Mesendoderm (in vitro differentiated cells): ENCODE data around the gene RDH13.
"Not testable (repeated sequence)": the region's sequence is repeated elsewhere in the genome, so short reads cannot be mapped to it uniquely, and the experiment has no call there.

ENCODE experiments used
- DNase-seq: peaks from one replicate; pipeline ENCODE4 v3.0.0; 2013
- H2AK5ac ChIP-seq: 2 replicates; pipeline ENCODE4 v1.6.1; 2013; ENCODE audit warnings: low read length, inconsistent platforms
- H2BK120ac ChIP-seq: 2 replicates; pipeline ENCODE4 v1.6.1; 2013; ENCODE audit warnings: low read depth, mild to moderate bottlenecking, low read length, moderate library complexity, mixed read lengths
- H2BK15ac ChIP-seq: replicated peaks from 2 replicates; pipeline ENCODE4 v1.6.1; 2013; ENCODE audit warnings: low read depth, mild to moderate bottlenecking, moderate library complexity
- H2BK5ac ChIP-seq: 2 replicates; pipeline ENCODE4 v1.6.1; 2013; ENCODE audit warnings: low read length, inconsistent platforms
- H3K18ac ChIP-seq: 2 replicates; pipeline ENCODE4 v1.6.1; 2013; ENCODE audit warnings: mild to moderate bottlenecking, low read length, mixed read lengths
- H3K23ac ChIP-seq: one replicate; pipeline ENCODE4 v1.6.1; 2013; ENCODE audit warnings: low read length
- H3K27ac ChIP-seq: 2 replicates; pipeline ENCODE4 v1.5.1; 2013; ENCODE audit warnings: low read depth, mild to moderate bottlenecking, inconsistent platforms, low read length, moderate library complexity
- H3K27me3 ChIP-seq: 2 replicates; pipeline ENCODE4 v1.6.1; 2013; ENCODE audit warnings: low read length, control low read depth, mild to moderate bottlenecking, inconsistent platforms; ENCODE audit not compliant: insufficient read depth, poor library complexity
- H3K36me3 ChIP-seq: 2 replicates; pipeline ENCODE4 v1.6.1; 2013; ENCODE audit warnings: low read length, inconsistent platforms; ENCODE audit not compliant: control insufficient read depth, insufficient read depth
- H3K4ac ChIP-seq: one replicate; pipeline ENCODE4 v1.6.1; 2013; ENCODE audit warnings: low read depth, mild to moderate bottlenecking, low read length, moderate library complexity
- H3K4me1 ChIP-seq: 2 replicates; pipeline ENCODE4 v1.6.1; 2013; ENCODE audit warnings: low read depth, low read length, inconsistent platforms; ENCODE audit not compliant: control insufficient read depth
- H3K4me2 ChIP-seq: 2 replicates; pipeline ENCODE4 v1.6.1; 2013; ENCODE audit warnings: low read length
- H3K4me3 ChIP-seq: 2 replicates; pipeline ENCODE4 v1.5.1; 2013; ENCODE audit warnings: mild to moderate bottlenecking, low read length
- H3K56ac ChIP-seq: one replicate; pipeline ENCODE4 v1.6.1; 2013; ENCODE audit warnings: low read length
- H3K79me1 ChIP-seq: 2 replicates; pipeline ENCODE4 v1.6.1; 2013; ENCODE audit warnings: low read length, inconsistent platforms
- H3K79me2 ChIP-seq: 2 replicates; pipeline ENCODE4 v1.6.1; 2013; ENCODE audit warnings: mild to moderate bottlenecking, low read length; ENCODE audit not compliant: control insufficient read depth, insufficient read depth
- H3K9ac ChIP-seq: 2 replicates; pipeline ENCODE4 v1.6.1; 2013; ENCODE audit warnings: low read length, inconsistent platforms
- H4K5ac ChIP-seq: one replicate; pipeline ENCODE4 v1.6.1; 2013; ENCODE audit warnings: low read length
- H4K8ac ChIP-seq: one replicate; pipeline ENCODE4 v1.6.1; 2013; ENCODE audit warnings: low read depth, mild to moderate bottlenecking, control low read depth, low read length, moderate library complexity
- WGBS: extraction: QIAGEN DNeasy Blood & Tissue Kit; methylation state at CpG from one replicate; pipeline ENCODE4 v1.1.7; 2013; ENCODE audit warnings: low lambda C conversion rate, missing lambda C conversion rate; ENCODE audit not compliant: insufficient coverage; ENCODE audit errors: extremely low coverage; 5-methylcytosine and 5-hydroxymethylcytosine counted together

Gene RDH13

GRCh38 chr19:55027472-55028337 lies 35.2 kb downstream of the RDH13 start:
- Histone ChIP-seq H2BK15ac (no peak overlapping the region), H4K8ac (no peak overlapping the region), H3K4me1 (no peaks in the 10 kb centered on the region), H3K56ac (peak overlapping the region; percentile 31), H3K18ac (no peak overlapping the region), H3K36me3 (no peaks in the 10 kb centered on the region), H2BK5ac (no peak overlapping the region), H3K9ac (no peak overlapping the region), H3K27me3 (no peaks in the 10 kb centered on the region), H4K5ac (no peak overlapping the region), H3K4me3 (no peak overlapping the region), H2BK120ac (no peak overlapping the region), H2AK5ac (no peak overlapping the region), H3K4ac (no peak overlapping the region), H3K79me1 (no peaks in the 10 kb centered on the region), H3K27ac (no peak overlapping the region), H3K4me2 (no peak overlapping the region), H3K23ac (no peak overlapping the region), H3K79me2 (peaks cover 2% of the 10 kb centered on the region)
- DNase-seq, result no peak
- no CpG with 5 or more reads among the region's 21 CpGs for whole genome bisulfite sequencing

- not testable (repeated sequence) for H3K4ac ChIP-seq, H3K36me3 ChIP-seq, H3K79me2 ChIP-seq, H2BK5ac ChIP-seq, H3K4me2 ChIP-seq, H3K4me1 ChIP-seq, H3K4me3 ChIP-seq, H3K9ac ChIP-seq, H2AK5ac ChIP-seq, H4K5ac ChIP-seq, H3K23ac ChIP-seq, H3K56ac ChIP-seq, H3K27ac ChIP-seq, H4K8ac ChIP-seq, H3K79me1 ChIP-seq, H2BK15ac ChIP-seq, DNase-seq, H3K27me3 ChIP-seq, H2BK120ac ChIP-seq, H3K18ac ChIP-seq
- no CpG with 5 or more reads among the region's 12 CpGs for WGBS
Observed at GRCh38 chr19:55027140-55027471, 35.8 kb downstream of the RDH13 start.

GRCh38 chr19:55024111-55024510 lies 38.8 kb downstream of the RDH13 start:
- Histone ChIP-seq H3K4me1 (no peaks in the 10 kb centered on the region), H3K36me3 (no peaks in the 10 kb centered on the region), H2BK120ac (no peak overlapping the region), H4K8ac (no peak overlapping the region), H3K23ac (no peak overlapping the region), H3K9ac (no peak overlapping the region), H3K27me3 (no peaks in the 10 kb centered on the region), H3K27ac (no peak overlapping the region), H3K56ac (no peak overlapping the region), H3K4me2 (no peak overlapping the region), H3K79me1 (no peaks in the 10 kb centered on the region), H2AK5ac (no peak overlapping the region), H4K5ac (no peak overlapping the region), H2BK15ac (no peak overlapping the region), H3K4me3 (no peak overlapping the region), H2BK5ac (no peak overlapping the region), H3K18ac (no peak overlapping the region), H3K4ac (no peak overlapping the region), H3K79me2 (no peaks in the 10 kb centered on the region)
- DNase-seq, result no peak
- no CpG with 5 or more reads among the region's 11 CpGs for WGBS

GRCh38 chr19:55020351-55020750 lies 42.6 kb downstream of the RDH13 start:
- H2BK5ac ChIP-seq, H4K8ac ChIP-seq, DNase-seq, H3K79me2 ChIP-seq, H2AK5ac ChIP-seq, H3K27me3 ChIP-seq, H3K23ac ChIP-seq, H2BK120ac ChIP-seq, H3K18ac ChIP-seq, H3K36me3 ChIP-seq, H4K5ac ChIP-seq, H3K56ac ChIP-seq, H2BK15ac ChIP-seq, H3K4me2 ChIP-seq, H3K27ac ChIP-seq, H3K4me1 ChIP-seq, H3K9ac ChIP-seq, H3K4me3 ChIP-seq, H3K79me1 ChIP-seq, H3K4ac ChIP-seq: not testable (repeated sequence)

GRCh38 chr19:55018633-55019032 lies 44.3 kb downstream of the RDH13 start:
- no peaks in the 10 kb centered on the region for H3K27me3 ChIP-seq
- H2AK5ac ChIP-seq, result no peak overlapping the region
- H3K79me1 ChIP-seq, result peaks cover 1% of the 10 kb centered on the region
- H3K4me3 ChIP-seq, result no peak overlapping the region
- peaks cover 7% of the 10 kb centered on the region for H3K79me2 ChIP-seq
- peaks cover 9% of the 10 kb centered on the region for H3K4me1 ChIP-seq
- H4K8ac ChIP-seq, result peak overlapping the region; percentile 40
- no peak overlapping the region for H2BK15ac ChIP-seq
- H3K9ac ChIP-seq, result no peak overlapping the region
- H3K18ac ChIP-seq, result no peak overlapping the region
- no peak overlapping the region for H3K4ac ChIP-seq
- DNase-seq, result no peak
- no peak overlapping the region for H2BK120ac ChIP-seq
- no peak overlapping the region for H4K5ac ChIP-seq
- WGBS, result no CpG with 5 or more reads among the region's 9 CpGs
- no peak overlapping the region for H3K27ac ChIP-seq
- no peak overlapping the region for H3K4me2 ChIP-seq
- no peak overlapping the region for H2BK5ac ChIP-seq
- no peak overlapping the region for H3K23ac ChIP-seq
- H3K56ac ChIP-seq, result no peak overlapping the region
- no peaks in the 10 kb centered on the region for H3K36me3 ChIP-seq

GRCh38 chr19:55018216-55018615 lies 44.7 kb downstream of the RDH13 start:
- Histone ChIP-seq H3K4me3 (no peak overlapping the region), H3K36me3 (no peaks in the 10 kb centered on the region), H2BK120ac (no peak overlapping the region), H3K4ac (no peak overlapping the region), H3K27ac (no peak overlapping the region), H4K5ac (no peak overlapping the region), H4K8ac (no peak overlapping the region), H2BK5ac (no peak overlapping the region), H3K4me1 (peaks cover 9% of the 10 kb centered on the region), H3K79me1 (peaks cover 1% of the 10 kb centered on the region), H2BK15ac (no peak overlapping the region), H3K9ac (no peak overlapping the region), H3K18ac (no peak overlapping the region), H3K56ac (no peak overlapping the region), H2AK5ac (no peak overlapping the region), H3K4me2 (no peak overlapping the region), H3K27me3 (no peaks in the 10 kb centered on the region), H3K23ac (no peak overlapping the region), H3K79me2 (peaks cover 10% of the 10 kb centered on the region)
- WGBS, result no CpG with 5 or more reads among the region's 15 CpGs
- no peak for DNase-seq
